Ectodermal cell (in vitro differentiated cells): Measurements from ENCODE around the gene GRK6.
"Not testable (repeated sequence)": the region's sequence is repeated elsewhere in the genome, so short reads cannot be mapped to it uniquely, and the experiment has no call there.

Experiments
- H3K27ac ChIP-seq: 2 replicates; pipeline ENCODE4 v1.7.0; 2013; ENCODE audit warnings: mild to moderate bottlenecking, low read depth, low read length; ENCODE audit not compliant: insufficient read depth, poor library complexity, severe bottlenecking
- H3K27me3 ChIP-seq: 2 replicates; pipeline ENCODE4 v1.7.0; 2013; ENCODE audit warnings: mild to moderate bottlenecking, low read length; ENCODE audit not compliant: insufficient read depth, control insufficient read depth, poor library complexity, severe bottlenecking
- H3K36me3 ChIP-seq: one replicate; pipeline ENCODE4 v1.7.0; 2013; ENCODE audit warnings: low read length; ENCODE audit not compliant: control insufficient read depth, insufficient read depth
- H3K4me1 ChIP-seq: one replicate; pipeline ENCODE4 v1.7.0; 2013; ENCODE audit warnings: low read length; ENCODE audit not compliant: control insufficient read depth, insufficient read depth
- H3K4me3 ChIP-seq: 2 replicates; pipeline ENCODE4 v1.7.0; 2013; ENCODE audit warnings: low read depth, low read length, control low read depth; ENCODE audit not compliant: insufficient read depth
- H3K9me3 ChIP-seq: 2 replicates; pipeline ENCODE4 v1.7.0; 2013; ENCODE audit warnings: mild to moderate bottlenecking, low read length, moderate library complexity; ENCODE audit not compliant: control insufficient read depth
- WGBS, 2 experiments: methylation state at CpG; one replicate each; pipeline ENCODE4 v1.1.7; 2013; ENCODE audit warnings: missing lambda C conversion rate in 2 of 2; 5-methylcytosine and 5-hydroxymethylcytosine counted together

GRK6 gene

DNA sequence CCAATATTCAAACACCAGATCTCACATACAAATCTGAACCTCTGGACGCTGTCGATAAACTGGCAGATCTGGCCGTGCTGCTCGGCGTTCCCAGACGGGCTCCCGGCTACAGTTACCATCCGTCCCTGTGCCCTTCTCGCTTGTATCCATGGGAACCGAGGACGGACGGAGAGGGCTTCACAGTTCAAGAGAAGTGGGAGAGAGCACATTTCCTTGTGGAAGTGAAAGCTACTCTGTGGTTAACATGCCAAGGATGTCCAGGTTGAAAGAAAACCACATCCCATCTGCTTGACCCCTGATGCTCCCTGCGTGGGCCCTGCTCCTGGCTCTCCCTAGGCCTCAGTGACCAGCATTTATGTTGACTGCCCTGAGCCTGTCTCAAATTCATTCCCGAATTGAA lies 53.3 kb downstream of the GRK6 start:
- Histone ChIP-seq H3K4me1 (peaks cover 4% of the 10 kb centered on the region), H3K27me3 (no peaks in the 10 kb centered on the region), H3K36me3 (peaks cover 10% of the 10 kb centered on the region), H3K27ac (peak overlapping the region; percentile 67), H3K4me3 (no peak overlapping the region), H3K9me3 (no peaks in the 10 kb centered on the region)
- WGBS, 2 experiments: 92 to 94% methylated on average over 14 of the region's 14 CpGs

DNA sequence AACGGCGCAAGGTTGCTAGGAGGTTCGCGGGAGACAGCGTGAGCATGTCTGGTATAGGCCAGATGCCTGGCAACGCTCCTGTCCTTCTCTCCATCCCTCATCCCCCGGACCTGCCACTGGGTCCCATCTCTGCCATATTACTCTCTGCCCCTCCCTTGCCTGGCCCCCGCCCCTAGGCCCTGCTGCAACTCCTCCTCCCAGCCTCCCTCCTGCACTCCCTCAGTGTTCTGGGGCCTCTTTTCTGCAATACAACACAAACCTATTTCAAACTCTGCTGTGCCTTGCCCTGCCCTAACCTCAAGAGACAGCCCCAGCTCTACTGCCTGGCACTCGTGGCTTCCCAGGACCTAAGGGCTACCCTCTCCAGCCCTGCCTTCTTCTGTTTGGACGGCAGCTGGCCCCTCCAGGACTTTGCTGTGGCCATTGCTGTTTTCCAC lies 55.9 kb downstream of the GRK6 start:
- Histone ChIP-seq H3K36me3 (peaks cover 22% of the 10 kb centered on the region), H3K4me3 (no peak overlapping the region), H3K4me1 (no peaks in the 10 kb centered on the region), H3K27me3 (no peaks in the 10 kb centered on the region), H3K27ac (no peak overlapping the region), H3K9me3 (no peaks in the 10 kb centered on the region)
- 91 to 94% methylated on average over 10 of the region's 10 CpGs for WGBS, 2 experiments

GRCh38 chr5:177483042-177483441 lies 56.6 kb downstream of the GRK6 start:
- Histone ChIP-seq H3K4me1 (no peaks in the 10 kb centered on the region), H3K27ac (no peak overlapping the region), H3K9me3 (no peaks in the 10 kb centered on the region), H3K27me3 (no peaks in the 10 kb centered on the region), H3K36me3 (peaks cover 29% of the 10 kb centered on the region), H3K4me3 (no peak overlapping the region)
- WGBS, 2 experiments: 96 to 97% methylated on average over 9 of the region's 9 CpGs

DNA sequence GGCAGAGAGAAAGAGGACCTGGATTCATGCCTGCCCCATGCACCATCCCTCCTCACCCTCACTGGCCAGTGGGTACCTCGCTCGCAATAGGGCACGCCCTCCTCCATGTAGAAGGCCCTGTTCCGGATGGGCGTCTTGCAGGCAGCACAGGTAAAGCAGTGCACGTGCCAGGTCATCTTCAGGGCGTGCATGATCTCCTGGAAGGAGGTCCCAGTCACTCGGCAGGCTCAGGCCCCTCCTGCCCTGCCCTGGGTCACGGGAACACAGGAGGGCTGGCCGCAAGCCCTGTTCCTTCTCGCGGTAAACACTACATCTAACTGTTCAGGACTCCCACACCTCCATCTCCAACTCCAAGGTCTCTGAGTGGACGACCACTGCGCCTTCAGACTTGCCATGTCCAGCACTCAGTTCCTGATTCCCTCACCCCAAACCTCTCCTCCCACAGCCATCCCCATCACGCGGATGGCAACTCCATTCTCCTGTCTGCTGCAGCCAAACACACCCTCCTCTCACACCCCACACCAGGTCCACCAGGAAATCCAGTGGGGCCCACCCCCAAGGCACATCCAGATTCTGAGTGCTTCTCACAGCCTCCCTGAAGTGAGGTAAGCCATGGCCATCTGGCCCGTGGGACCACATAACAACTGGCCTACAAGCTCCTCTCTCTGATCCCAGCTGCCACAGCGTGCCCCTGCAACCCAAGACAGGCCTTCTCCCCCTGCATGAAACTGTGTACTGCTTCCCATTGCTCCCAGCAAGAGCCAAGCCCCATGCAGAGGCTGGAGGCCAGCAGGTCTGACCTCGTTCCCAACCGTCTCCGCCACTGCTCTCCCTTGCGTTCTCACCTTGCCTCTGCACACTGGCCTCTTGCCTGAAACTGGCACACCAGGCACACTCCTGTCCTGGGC lies 57.8 kb downstream of the GRK6 start:
- H3K36me3 ChIP-seq: peaks cover 40% of the 10 kb centered on the region
- H3K4me3 ChIP-seq: no peak overlapping the region
- H3K27ac ChIP-seq: no peak overlapping the region
- no peaks in the 10 kb centered on the region for H3K9me3 ChIP-seq
- no peaks in the 10 kb centered on the region for H3K4me1 ChIP-seq
- WGBS, 2 experiments: 95% methylated on average over 22 of the region's 22 CpGs
- no peaks in the 10 kb centered on the region for H3K27me3 ChIP-seq

DNA sequence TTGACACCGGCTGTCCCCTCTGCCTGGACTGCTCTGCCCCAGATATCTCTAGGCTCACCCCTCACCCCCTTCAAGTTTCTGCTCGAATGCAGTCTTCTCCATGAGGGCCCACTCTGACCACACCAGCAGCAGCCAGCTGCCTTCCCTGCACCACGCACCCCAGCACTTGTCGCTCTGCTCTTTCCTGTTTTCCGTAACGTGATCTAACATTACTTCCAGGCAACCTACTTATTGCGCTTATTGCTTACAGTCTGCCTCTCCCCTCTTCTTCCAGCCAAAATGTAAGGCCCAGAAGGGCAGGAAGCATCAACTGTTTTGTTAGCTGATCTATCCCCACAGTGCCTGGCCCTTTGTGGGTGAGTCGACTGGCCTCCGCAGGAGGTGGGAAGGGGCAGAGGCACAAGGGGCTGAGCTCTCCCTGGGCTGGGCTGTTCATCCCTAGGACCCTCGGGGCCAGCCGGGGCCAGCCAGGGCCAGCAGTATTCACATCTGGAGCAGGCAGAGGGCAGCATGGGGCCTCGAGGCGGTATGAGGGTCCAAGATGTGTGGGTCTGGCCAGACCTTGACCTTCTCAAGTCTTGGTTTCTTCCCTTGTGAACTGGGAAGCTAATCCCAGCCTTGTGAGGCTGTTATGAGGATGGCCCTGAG lies 58.5 kb downstream of the GRK6 start:
- Histone ChIP-seq H3K27ac (no peak overlapping the region), H3K9me3 (no peaks in the 10 kb centered on the region), H3K4me1 (no peaks in the 10 kb centered on the region), H3K27me3 (no peaks in the 10 kb centered on the region), H3K36me3 (peaks cover 48% of the 10 kb centered on the region), H3K4me3 (no peak overlapping the region)
- 80 to 82% methylated on average over 13 of the region's 13 CpGs for WGBS, 2 experiments

- H3K4me1 ChIP-seq, H3K4me3 ChIP-seq, H3K27me3 ChIP-seq, H3K9me3 ChIP-seq, H3K27ac ChIP-seq: not testable (repeated sequence)
- H3K36me3 ChIP-seq: peaks cover 53% of the 10 kb centered on the region
- WGBS, 2 experiments: 97 to 98% methylated on average over 3 of the region's 3 CpGs
Measured at GRCh38 chr5:177485753-177486152, 59.3 kb downstream of the GRK6 start.

DNA sequence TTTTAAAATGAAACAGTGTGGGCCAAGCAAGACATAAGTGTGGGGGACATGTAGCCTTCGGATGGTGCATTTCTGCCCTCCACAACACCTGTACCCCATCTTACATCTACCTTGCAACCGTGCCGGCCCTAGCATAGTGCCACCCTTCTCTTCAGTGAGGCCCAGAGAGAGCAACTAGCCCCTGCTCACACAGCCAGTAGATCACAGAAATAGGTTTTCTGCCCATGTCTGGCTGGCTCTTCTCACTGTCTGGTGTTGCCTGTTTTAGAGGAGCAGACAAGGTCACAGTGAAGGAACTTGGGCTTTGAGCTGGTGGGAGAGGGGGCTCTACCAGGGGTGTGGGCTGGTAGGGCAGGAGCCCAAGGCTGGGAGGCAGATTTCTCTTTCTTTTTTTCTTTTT lies 59.8 kb downstream of the GRK6 start:
- Histone ChIP-seq H3K27ac (no peak overlapping the region), H3K9me3 (no peaks in the 10 kb centered on the region), H3K27me3 (no peaks in the 10 kb centered on the region), H3K36me3 (peaks cover 53% of the 10 kb centered on the region), H3K4me1 (peaks cover 3% of the 10 kb centered on the region), H3K4me3 (no peak overlapping the region)
- 92 to 100% methylated on average over 3 of the region's 3 CpGs for WGBS, 2 experiments

DNA sequence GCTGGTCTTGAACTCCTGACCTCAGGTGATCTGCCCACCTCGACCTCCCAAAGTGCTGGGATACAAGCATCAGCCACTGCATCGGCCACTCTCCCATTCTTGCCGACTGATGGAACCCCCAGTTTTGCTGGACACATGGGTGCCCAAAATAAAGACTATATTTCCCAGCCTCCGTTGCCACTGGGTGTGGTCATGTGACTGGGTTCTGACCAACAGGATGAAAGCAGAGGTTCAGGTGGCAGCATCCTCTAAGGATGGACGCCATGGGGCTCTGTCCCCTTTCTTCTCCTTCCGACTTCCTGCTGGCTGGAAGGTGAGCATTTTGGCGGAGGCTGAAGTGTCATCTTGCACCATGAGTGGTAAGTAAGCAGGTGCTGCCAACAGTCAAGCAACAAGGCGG lies 60.7 kb downstream of the GRK6 start:
- Histone ChIP-seq H3K4me3 (no peak overlapping the region), H3K9me3 (no peaks in the 10 kb centered on the region), H3K4me1 (peaks cover 4% of the 10 kb centered on the region), H3K27ac (no peak overlapping the region), H3K27me3 (no peaks in the 10 kb centered on the region), H3K36me3 (peaks cover 56% of the 10 kb centered on the region)
- WGBS, 2 experiments: 94% methylated on average over 8 of the region's 8 CpGs

DNA sequence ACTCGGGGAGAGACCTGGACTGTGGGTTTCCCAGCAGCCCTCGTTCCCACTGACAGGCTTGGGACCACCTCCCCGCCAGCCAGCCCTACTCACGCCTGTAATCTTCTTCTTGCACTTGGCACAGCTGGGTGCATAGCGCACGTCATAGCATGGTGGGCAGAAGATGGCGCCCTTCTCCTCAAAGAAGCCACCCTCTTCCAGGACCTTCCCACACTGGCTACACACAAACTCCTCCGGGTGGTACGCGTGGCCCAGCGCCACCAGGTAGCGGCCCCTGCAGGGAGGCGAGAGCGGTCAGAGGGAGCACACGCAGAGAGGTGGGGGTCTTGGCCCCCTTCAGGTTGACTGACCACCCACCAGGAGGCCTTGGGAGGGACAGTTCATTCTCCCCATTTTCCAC lies 61.5 kb downstream of the GRK6 start:
- Histone ChIP-seq H3K4me3 (no peak overlapping the region), H3K9me3 (no peaks in the 10 kb centered on the region), H3K36me3 (peaks cover 63% of the 10 kb centered on the region), H3K27ac (no peak overlapping the region), H3K4me1 (peaks cover 9% of the 10 kb centered on the region), H3K27me3 (no peaks in the 10 kb centered on the region)
- WGBS, 2 experiments: 95 to 96% methylated on average over 15 of the region's 15 CpGs

- Histone ChIP-seq H3K36me3 (peaks cover 60% of the 10 kb centered on the region), H3K4me1 (peaks cover 13% of the 10 kb centered on the region), H3K9me3 (no peaks in the 10 kb centered on the region), H3K27me3 (no peaks in the 10 kb centered on the region), H3K4me3 (no peak overlapping the region), H3K27ac (no peak overlapping the region)
- WGBS, 2 experiments: 89 to 90% methylated on average over 26 of the region's 26 CpGs
Measured at GRCh38 chr5:177489119-177489716, 62.7 kb downstream of the GRK6 start.
